H9 (cell line): ENCODE data around the gene APOBEC3H. TPM values are rescaled to one million over a fixed set of nuclear protein-coding genes. Genes with fewer than 3 reads are reported as not detected.

Experiments
- DNase-seq: peaks from one replicate; pipeline ENCODE4 v3.0.0-alpha.2; 2017
- H2AFZ ChIP-seq: one replicate; pipeline ENCODE4 v1.6.1; 2013; ENCODE audit warnings: mild to moderate bottlenecking, low read length, control low read depth, moderate library complexity
- H2AK5ac ChIP-seq: 2 replicates; pipeline ENCODE4 v1.6.1; 2013; ENCODE audit warnings: low read length, control low read depth, mixed read lengths; ENCODE audit not compliant: insufficient read length
- H2BK120ac ChIP-seq: one replicate; pipeline ENCODE4 v1.6.1; 2013; ENCODE audit warnings: low read depth, mild to moderate bottlenecking, low read length, control low read depth, inconsistent platforms; ENCODE audit not compliant: poor library complexity, severe bottlenecking
- H2BK12ac ChIP-seq: 2 replicates; pipeline ENCODE4 v1.6.1; 2013; ENCODE audit warnings: low read length, control low read depth, mixed read lengths, low read depth; ENCODE audit not compliant: insufficient read length
- H2BK15ac ChIP-seq: 2 replicates; pipeline ENCODE4 v1.6.1; 2013; ENCODE audit warnings: low read depth, low read length, control low read depth
- H2BK20ac ChIP-seq: one replicate; pipeline ENCODE4 v1.6.1; 2013; ENCODE audit warnings: low read depth, mild to moderate bottlenecking, low read length, control low read depth, inconsistent platforms; ENCODE audit not compliant: poor library complexity, severe bottlenecking
- H2BK5ac ChIP-seq: 2 replicates; pipeline ENCODE4 v1.6.1; 2013; ENCODE audit warnings: low read length, control low read depth, mixed read lengths; ENCODE audit not compliant: insufficient read length
- H3K14ac ChIP-seq: 2 replicates; pipeline ENCODE4 v1.6.1; 2013; ENCODE audit warnings: low read length, control low read depth; ENCODE audit not compliant: insufficient read depth
- H3K18ac ChIP-seq: 2 replicates; pipeline ENCODE4 v1.6.1; 2013; ENCODE audit warnings: low read depth, mild to moderate bottlenecking, mixed read lengths, low read length, control low read depth; ENCODE audit not compliant: insufficient read length
- H3K23ac ChIP-seq: 2 replicates; pipeline ENCODE4 v1.6.1; 2013; ENCODE audit warnings: low read length, control low read depth, mixed read lengths, low read depth; ENCODE audit not compliant: insufficient read length
- H3K23me2 ChIP-seq: 2 replicates; pipeline ENCODE4 v1.6.1; 2013; ENCODE audit warnings: low read depth, mild to moderate bottlenecking, mixed read lengths, low read length, control low read depth; ENCODE audit not compliant: insufficient read length, poor library complexity, severe bottlenecking
- H3K27ac ChIP-seq: 2 replicates; pipeline ENCODE4 v1.5.1; 2013; ENCODE audit warnings: low read length, control low read depth, mixed read lengths, low read depth; ENCODE audit not compliant: insufficient read length
- H3K27me3 ChIP-seq: 2 replicates; pipeline ENCODE4 v1.6.1; 2013; ENCODE audit warnings: low read length, control low read depth, inconsistent platforms; ENCODE audit not compliant: insufficient read depth
- H3K4ac ChIP-seq: 2 replicates; pipeline ENCODE4 v1.6.1; 2013; ENCODE audit warnings: low read depth, mild to moderate bottlenecking, control low read depth, inconsistent platforms, low read length, moderate library complexity
- H3K4me1 ChIP-seq: 2 replicates; pipeline ENCODE4 v1.6.1; 2013; ENCODE audit warnings: low read length, control low read depth, inconsistent platforms; ENCODE audit not compliant: insufficient read depth
- H3K4me2 ChIP-seq: 2 replicates; pipeline ENCODE4 v1.6.1; 2013; ENCODE audit warnings: low read length, control low read depth, mixed read lengths; ENCODE audit not compliant: insufficient read length, insufficient read depth
- H3K56ac ChIP-seq: 2 replicates; pipeline ENCODE4 v1.6.1; 2013; ENCODE audit warnings: low read depth, mild to moderate bottlenecking, mixed read lengths, low read length, control low read depth; ENCODE audit not compliant: insufficient read length
- H3K79me1 ChIP-seq: 2 replicates; pipeline ENCODE4 v1.6.1; 2013; ENCODE audit warnings: low read depth, mild to moderate bottlenecking, moderate library complexity, low read length, control low read depth, inconsistent platforms; ENCODE audit not compliant: insufficient read depth, poor library complexity, severe bottlenecking
- H3K79me2 ChIP-seq: 2 replicates; pipeline ENCODE4 v1.6.1; 2013; ENCODE audit warnings: low read length, control low read depth, inconsistent platforms; ENCODE audit not compliant: insufficient read depth
- H3K9ac ChIP-seq: 2 replicates; pipeline ENCODE4 v1.6.1; 2013; ENCODE audit warnings: low read length, control low read depth, mixed read lengths; ENCODE audit not compliant: insufficient read length; ENCODE audit errors: extremely low read depth
- H3K9me3 ChIP-seq: one replicate; pipeline ENCODE4 v1.6.1; 2013; ENCODE audit warnings: low read depth, low read length, inconsistent platforms; ENCODE audit not compliant: control insufficient read depth
- H3T11ph ChIP-seq: one replicate; pipeline ENCODE4 v1.6.1; 2013; ENCODE audit warnings: mild to moderate bottlenecking, low read length, control low read depth, inconsistent platforms
- H4K20me1 ChIP-seq: one replicate; pipeline ENCODE4 v1.6.1; 2013; ENCODE audit not compliant: control insufficient read depth, insufficient read length, insufficient read depth
- H4K5ac ChIP-seq: 2 replicates; pipeline ENCODE4 v1.6.1; 2013; ENCODE audit warnings: low read depth, mild to moderate bottlenecking, mixed read lengths, low read length, control low read depth; ENCODE audit not compliant: insufficient read length
- H4K8ac ChIP-seq: replicated peaks from 2 replicates; pipeline ENCODE4 v1.6.1; 2013; ENCODE audit warnings: low read length, control low read depth, mixed read lengths, low read depth; ENCODE audit not compliant: insufficient read length
- H4K91ac ChIP-seq: 2 replicates; pipeline ENCODE4 v1.6.1; 2013; ENCODE audit warnings: low read depth, mild to moderate bottlenecking, moderate library complexity, mixed read lengths, low read length, control low read depth; ENCODE audit not compliant: insufficient read length
- H3K27ac Mint-ChIP-seq, 3 experiments: 2 replicates in 2 of 3; 3 replicates in 1 of 3; pipeline ENCODE4 v1.8.0; 2020 to 2021; ENCODE audit warnings: mixed read lengths in 3 of 3, mild to moderate bottlenecking in 1 of 3, moderate library complexity in 1 of 3
- H3K27me3 Mint-ChIP-seq: 2 replicates; pipeline ENCODE4 v1.8.0; 2021; ENCODE audit warnings: low read depth, mild to moderate bottlenecking, moderate library complexity, mixed read lengths
- H3K36me3 Mint-ChIP-seq, 3 experiments: 2 replicates in 2 of 3; 3 replicates in 1 of 3; pipeline ENCODE4 v1.8.0; 2020 to 2021; ENCODE audit warnings: low read depth in 3 of 3, mixed read lengths in 3 of 3; ENCODE audit not compliant: insufficient read depth in 1 of 3
- H3K4me1 Mint-ChIP-seq, 2 experiments: 2 replicates each; pipeline ENCODE4 v1.8.0; 2020; ENCODE audit warnings: mixed read lengths in 2 of 2
- H3K4me3 Mint-ChIP-seq, 2 experiments: 2 replicates in 1 of 2; 3 replicates in 1 of 2; pipeline ENCODE4 v1.8.0; 2020 to 2021; ENCODE audit warnings: mild to moderate bottlenecking in 2 of 2, mixed read lengths in 2 of 2, moderate library complexity in 1 of 2
- H3K9me3 Mint-ChIP-seq, 2 experiments: 2 replicates in 1 of 2; 3 replicates in 1 of 2; pipeline ENCODE4 v1.8.0; 2020; ENCODE audit warnings: mild to moderate bottlenecking in 2 of 2, mixed read lengths in 2 of 2, moderate library complexity in 1 of 2
- CTCF ChIP-seq: fragments of 200-600 bp; sonication (generic); conservative IDR thresholded peaks from 3 replicates; pipeline ENCODE4 v1.8.0; 2021; ENCODE audit warnings: antibody characterized with exemption, mild to moderate bottlenecking
- WGBS: extraction: QIAGEN DNeasy Blood & Tissue Kit; methylation state at CpG from one replicate; pipeline ENCODE4 v1.1.7; 2013; ENCODE audit warnings: missing lambda C conversion rate, low lambda C conversion rate, mixed read lengths; ENCODE audit not compliant: insufficient read length; ENCODE audit errors: extremely low coverage; 5-methylcytosine and 5-hydroxymethylcytosine counted together
- total RNA-seq: library from RNA; stranded (reverse); gene quantifications from 2 replicates; pipeline ENCODE4 v1.2.1, GENCODE V29; 2021

Gene APOBEC3H
- total RNA-seq, 1 experiment from 2014 or later, result 0.48 TPM

GRCh38 chr22:39129081-39129480 lies 32.0 kb downstream of the APOBEC3H start:
- Histone ChIP-seq H2AFZ (no peak overlapping the region), H3K14ac (no peak overlapping the region), H3K23me2 (no peaks in the 10 kb centered on the region), H4K91ac (no peak overlapping the region), H2BK120ac (no peak overlapping the region), H3K4me2 (no peak overlapping the region), H2AK5ac (no peak overlapping the region), H3K4me1 (peaks cover 4% of the 10 kb centered on the region; the same call in 1 of the 2 replicates), H3K23ac (no peak overlapping the region), H2BK5ac (no peak overlapping the region), H3K18ac (no peak overlapping the region), H4K20me1 (no peaks in the 10 kb centered on the region), H3K27me3 (no peaks in the 10 kb centered on the region), H3K79me1 (no peaks in the 10 kb centered on the region), H2BK12ac (no peak overlapping the region), H2BK20ac (no peak overlapping the region), H3K9ac (no peak overlapping the region), H3K4ac (no peak overlapping the region), H3K79me2 (no peaks in the 10 kb centered on the region), H3K9me3 (no peaks in the 10 kb centered on the region), H3K56ac (no peak overlapping the region), H3T11ph (no peak overlapping the region), H4K5ac (no peak overlapping the region), H3K27ac (no peak overlapping the region), H4K8ac (no peak overlapping the region), H2BK15ac (no peak overlapping the region)
- WGBS, result no CpG with 5 or more reads among the region's 4 CpGs
- no peak for DNase-seq
- Mint-ChIP-seq H3K4me3 (no peak overlapping the region), H3K27ac (no peak overlapping the region), H3K9me3 (no peaks in the 10 kb centered on the region), H3K36me3 (no peaks in the 10 kb centered on the region; a peak in 2 of 7 replicates), H3K4me1 (peaks cover 32 to 38% of the 10 kb centered on the region in 2 experiments), H3K27me3 (peaks cover 6% of the 10 kb centered on the region)
- no peak for TF ChIP-seq CTCF
